ENCODE measurements around the gene HBE1.

DNA sequence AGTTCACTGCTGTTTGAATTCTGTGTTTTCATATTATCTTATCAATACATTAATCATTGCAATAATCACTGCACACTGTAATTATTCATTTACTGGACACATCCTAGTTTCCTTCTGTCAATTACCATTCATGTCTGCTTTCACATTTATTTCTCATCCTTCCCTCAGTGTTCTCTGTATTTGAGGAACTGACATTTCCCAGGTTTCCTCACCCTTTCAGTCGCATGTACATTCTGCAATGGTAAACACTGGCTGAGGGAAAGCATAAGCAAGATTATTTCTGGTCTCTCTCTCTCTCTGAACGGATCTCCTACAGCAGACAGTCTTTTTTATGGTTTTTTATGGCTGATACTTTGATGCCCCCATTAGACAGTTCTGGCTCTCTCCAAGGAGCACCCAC lies 31.3 kb downstream of the HBE1 start:
- TF ChIP-seq EZH2phosphoT487 (IDR thresholded peaks at IDR 0.05; ENCODE audit: insufficient read depth, low read depth) (no peak), EZH2 (IDR thresholded peaks at IDR 0.05; ENCODE audit: insufficient read depth, poor library complexity, severe bottlenecking) (no peak)

Data from GM23248 (cell line).